K562 (cell line): Measurements from ENCODE around the gene ARL8A. TPM values are rescaled to one million over a fixed set of nuclear protein-coding genes. Genes with fewer than 3 reads are reported as not detected.

Experiments
- ATF2 ChIP-seq: sonication (generic); formaldehyde crosslinking; IDR thresholded peaks from 2 replicates; pipeline ENCODE4 v1.8.1; 2022; ENCODE audit warnings: missing genetic modification reagents
- BDP1 ChIP-seq: IDR thresholded peaks from 3 replicates; pipeline ENCODE4 v1.6.1; 2011; ENCODE audit not compliant: insufficient read length, insufficient read depth
- CAMTA2 ChIP-seq: fragments of 250-450 bp; sonication (Bioruptor Pico); conservative IDR thresholded peaks from 2 replicates; pipeline ENCODE4 v1.5.1; 2022
- CBFB ChIP-seq: sonication (generic); formaldehyde crosslinking; IDR thresholded peaks from 2 replicates; pipeline ENCODE4 v1.4.0; 2020; ENCODE audit warnings: mild to moderate bottlenecking, missing genetic modification reagents
- CXXC5 ChIP-seq: fragments of 250-450 bp; sonication (Bioruptor Pico); IDR thresholded peaks from 2 replicates; pipeline ENCODE4 v1.8.0; 2022; ENCODE audit warnings: inconsistent platforms, mild to moderate bottlenecking, moderate library complexity
- E4F1 ChIP-seq: fragments of 250-450 bp; sonication (Bioruptor Pico); IDR thresholded peaks from 2 replicates; pipeline ENCODE4 v1.5.0; 2021; ENCODE audit warnings: mild to moderate bottlenecking, borderline replicate concordance
- EHMT2 ChIP-seq: fragments of 450-650 bp; IDR thresholded peaks from 2 replicates; pipeline ENCODE4 v1.6.1; 2018; ENCODE audit warnings: antibody characterized with exemption
- ETS1 ChIP-seq: conservative IDR thresholded peaks from 2 replicates; pipeline ENCODE4 v1.6.1; 2011; ENCODE audit warnings: low read depth, mild to moderate bottlenecking, low read length; ENCODE audit not compliant: control insufficient read depth
- IRF2 ChIP-seq: sonication (generic); formaldehyde crosslinking; IDR thresholded peaks from 2 replicates; pipeline ENCODE4 v1.8.1; 2022; ENCODE audit warnings: mild to moderate bottlenecking, missing genetic modification reagents
- MTA3 ChIP-seq: fragments of 450-650 bp; formaldehyde crosslinking; IDR thresholded peaks from 2 replicates; pipeline ENCODE4 v1.6.1; 2017; ENCODE audit warnings: mild to moderate bottlenecking, borderline replicate concordance
- NFATC3 ChIP-seq: fragments of 450-650 bp; IDR thresholded peaks from 2 replicates; pipeline ENCODE4 v1.6.1; 2017; ENCODE audit warnings: mild to moderate bottlenecking
- POLR2AphosphoS5 ChIP-seq: IDR thresholded peaks from 2 replicates; pipeline ENCODE4 v1.6.1; 2011; ENCODE audit warnings: mild to moderate bottlenecking, low read depth, low read length, moderate library complexity; ENCODE audit not compliant: control insufficient read depth, insufficient read depth
- PRMT5 ChIP-seq: sonication (generic); formaldehyde crosslinking; IDR thresholded peaks from 2 replicates; pipeline ENCODE4 v1.5.0; 2020; ENCODE audit warnings: missing genetic modification reagents
- SETDB1 ChIP-seq: IDR thresholded peaks from one replicate; pipeline ENCODE4 v1.6.1; 2012; ENCODE audit warnings: low read length, control low read depth, inconsistent platforms
- SNRNP70 ChIP-seq: fragments of 200-400 bp; formaldehyde crosslinking; optimal IDR thresholded peaks from 2 replicates; pipeline ENCODE3; 2017; ENCODE audit warnings: low read depth, low read length
- SPI1 ChIP-seq: IDR thresholded peaks from 2 replicates; pipeline ENCODE4 v1.6.1; 2011; ENCODE audit warnings: low read depth, low read length, control low read depth, borderline replicate concordance
- ZBTB1 ChIP-seq: sonication (generic); formaldehyde crosslinking; IDR thresholded peaks from 2 replicates; pipeline ENCODE4 v1.8.1; 2023; ENCODE audit warnings: missing genetic modification reagents, low read depth, mild to moderate bottlenecking, borderline replicate concordance
- ZNF197 ChIP-seq: fragments of 200-800 bp; sonication (Bioruptor generic); IDR thresholded peaks from 2 replicates; pipeline ENCODE4 v1.6.1; 2016; ENCODE audit warnings: low read depth, missing genetic modification characterization, missing compliant biosample characterization
- ZNF232 ChIP-seq: sonication (generic); formaldehyde crosslinking; IDR thresholded peaks from 2 replicates; pipeline ENCODE4 v1.8.0; 2022; ENCODE audit warnings: mild to moderate bottlenecking, missing genetic modification reagents
- ZNF431 ChIP-seq: sonication (generic); formaldehyde crosslinking; IDR thresholded peaks from 2 replicates; pipeline ENCODE4 v1.8.0; 2022; ENCODE audit warnings: mild to moderate bottlenecking, missing genetic modification reagents
- ZNF449 ChIP-seq: fragments of 250-450 bp; sonication (Bioruptor Pico); IDR thresholded peaks from 2 replicates; pipeline ENCODE4 v1.8.0; 2022; ENCODE audit warnings: moderate library complexity, mild to moderate bottlenecking, inconsistent platforms
- ZSCAN29 ChIP-seq: fragments of 450-650 bp; IDR thresholded peaks from 2 replicates; pipeline ENCODE4 v1.6.1; 2017
- polyA plus RNA-seq, 8 experiments: library from polyadenylated mRNA; depleted of rRNA in 4 of 8; stranded (reverse) in 5 of 8; unstranded in 3 of 8; fragments of >200 nt; fragmentation: Nextera tagmentation in 2 of 8; fragmentation: Illumina TruSeq in 1 of 8; extraction: Ambion mirVana in 2 of 8; extraction: Trizol in 1 of 8; gene quantifications; 2 replicates each; pipeline versions ENCODE4 v1.2.1 to v1.2.3, GENCODE V29; 2011 to 2014; ENCODE audit warnings: inconsistent platforms in 1 of 8, missing spikeins in 1 of 8
- total RNA-seq, 7 experiments: library from RNA; depleted of rRNA in 6 of 7; stranded (reverse); fragments of >200 nt in 6 of 7; fragmentation: Illumina TruSeq in 2 of 7; extraction: Trizol in 2 of 7; gene quantifications; 2 replicates each; pipeline versions ENCODE4 v1.2.1 to v1.2.3, GENCODE V29; 2011 to 2021; ENCODE audit warnings: low replicate concordance in 1 of 7

Gene ARL8A
- total and polyA plus RNA-seq, 9 of the 15 experiments (the other 6 are each of a cell fraction or from before 2014, with no cell fraction given) = 0.17 to 27.3 (median 15.6) TPM

GRCh38 chr1:202159534-202160371, 15.2 kb upstream of the ARL8A start (continued):
- TF ChIP-seq ZNF449 (CRISPR knock-in tag) = 0 out of 2 replicates have a peak, but pooled peaks have one; percentile 18
- peak; percentile 22 for TF ChIP-seq MTA3
- peak; percentile 77; the same call in 1 of the 2 replicates for TF ChIP-seq NFATC3
- no peak for TF ChIP-seq IRF2 (CRISPR knock-in tag)
- peak; percentile 6; the same call in 1 of the 2 replicates for TF ChIP-seq EHMT2
- peak; percentile 67; the same call in 1 of the 2 replicates for TF ChIP-seq ZNF431 (CRISPR knock-in tag)
- TF ChIP-seq SNRNP70 = no peak
- no peak for TF ChIP-seq PRMT5 (CRISPR knock-in tag)
- TF ChIP-seq ZNF232 (CRISPR knock-in tag) = no peak
- no peak for TF ChIP-seq ZSCAN29
- TF ChIP-seq SETDB1 = no peak
- TF ChIP-seq ETS1 = peak; percentile 81
- no peak for TF ChIP-seq BDP1
- TF ChIP-seq CBFB (CRISPR knock-in tag) = peak; percentile 14; the same call in 1 of the 2 replicates
- no peak; the same call in none of the 2 replicates for TF ChIP-seq CXXC5 (CRISPR knock-in tag)
- TF ChIP-seq ATF2 (CRISPR knock-in tag) = no peak
- TF ChIP-seq E4F1 (CRISPR knock-in tag) = no peak
- TF ChIP-seq POLR2AphosphoS5 = peak; percentile 80
- TF ChIP-seq ZNF197 (CRISPR knock-in tag) = no peak
- TF ChIP-seq ZBTB1 = no peak; the same call in 1 of the 2 replicates
- peak; percentile 87; the same call in 1 of the 2 replicates for TF ChIP-seq CAMTA2
- TF ChIP-seq SPI1 = 0 out of 2 replicates have a peak, but pooled peaks have one; percentile 28
